GM12873 (cell line): ENCODE data around the gene CATSPERB.

Experiments used
- CTCF ChIP-seq: IDR thresholded peaks from 2 replicates; pipeline ENCODE4 v1.5.1; 2012; ENCODE audit warnings: low read depth, mild to moderate bottlenecking, moderate library complexity, low read length, control low read depth; ENCODE audit not compliant: insufficient read depth; ENCODE audit errors: missing control alignments

The CATSPERB gene

GRCh38 chr14:91573894-91574837, 157.7 kb downstream of the CATSPERB start:
- no peak for TF ChIP-seq CTCF

GRCh38 chr14:91573528-91573893, 158.4 kb downstream of the CATSPERB start:
- no peak for TF ChIP-seq CTCF

- TF ChIP-seq CTCF: no peak
Measured at GRCh38 chr14:91570021-91570420, 161.9 kb downstream of the CATSPERB start.

GRCh38 chr14:91569301-91569700, 162.6 kb downstream of the CATSPERB start:
- no peak for TF ChIP-seq CTCF

- TF ChIP-seq CTCF: no peak
Measured at GRCh38 chr14:91568626-91569025, 163.3 kb downstream of the CATSPERB start.

- TF ChIP-seq CTCF: no peak
Measured at GRCh38 chr14:91555531-91555930, 176.4 kb downstream of the CATSPERB start.

GRCh38 chr14:91554535-91555332, 177.2 kb downstream of the CATSPERB start:
- no peak for TF ChIP-seq CTCF
